ENCODE measurements around the gene RNF112. TPM values are rescaled to one million over a fixed set of nuclear protein-coding genes. Genes with fewer than 3 reads are reported as not detected.
"Not testable (repeated sequence)": the region's sequence is repeated elsewhere in the genome, so short reads cannot be mapped to it uniquely, and the experiment has no call there.

RNF112 gene
- total and polyA plus RNA-seq, 2 of the 13 experiments (the other 11 are each of a cell fraction or from before 2014, with no cell fraction given) = 0.05 TPM; not detected in 1

DNA sequence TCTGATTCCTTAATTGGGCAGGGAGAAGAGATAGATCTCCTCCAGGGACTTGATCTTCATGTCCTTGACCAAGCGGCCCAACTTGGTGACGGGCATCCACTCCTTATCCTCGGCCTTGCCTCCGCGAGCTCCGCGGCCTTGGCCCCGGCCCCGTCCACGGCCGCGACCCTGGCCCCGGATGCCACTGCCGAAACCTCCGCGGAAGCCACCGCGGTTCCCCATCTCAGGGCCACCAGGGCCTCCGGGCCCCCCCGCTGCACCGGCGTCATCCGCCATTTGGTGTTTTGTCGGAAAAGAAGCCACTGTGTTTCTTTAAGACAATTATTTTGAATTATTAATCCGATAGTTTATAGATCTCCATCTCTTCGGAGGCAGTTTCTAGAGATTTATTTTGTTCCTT lies 35.5 kb downstream of the RNF112 start:
- not testable (repeated sequence) for H3K79me2 ChIP-seq (ENCODE audit: insufficient read depth, low read length); ATAC-seq; BruUV-seq (replicated peaks); H3K27ac ChIP-seq (ENCODE audit: extremely low read length, insufficient read depth, low read length); H3K36me3 ChIP-seq (replicated peaks in 1 of 2; ENCODE audit: control insufficient read depth in 1 of 2, insufficient read depth in 2 of 2, low read length in 2 of 2); H3K4me3 ChIP-seq (replicated peaks in 1 of 3; ENCODE audit: insufficient read depth in 1 of 3, low read depth in 2 of 3, low read length in 3 of 3); H4K20me1 ChIP-seq (ENCODE audit: insufficient read depth, low read length); H3K27me3 ChIP-seq (ENCODE audit: control insufficient read depth in 1 of 2, insufficient read depth in 2 of 2, low read length in 2 of 2); H2AFZ ChIP-seq (ENCODE audit: low read length); FAIRE-seq; DNase-seq (ENCODE audit: low spot score); H3K9ac ChIP-seq (ENCODE audit: insufficient read depth, low read depth, low read length)
- peaks cover 23% of the 10 kb centered on the region for H3K4me1 ChIP-seq (ENCODE audit: insufficient read depth, low read length)
- H3K9me3 ChIP-seq (ENCODE audit: low read length) = peaks cover 20% of the 10 kb centered on the region
- WGBS (ENCODE audit: low lambda C conversion rate) = 75% methylated on average over 21 of the region's 26 CpGs
- CTCF ChIA-PET (ENCODE audit: low intra/inter-chr PET ratio, low total read pairs) = interaction anchor here (0.8 to 2.9 kb wide), 4 partner anchors 49 to 129 kb away, joined by 3 to 57 read pairs (median 6); partner anchors contain the start of gene B9D1
- intact Hi-C loops (cut with micrococcal nuclease; ENCODE audit: unreplicated experiment) (loop anchor here (5.0 kb wide), 1 partner anchor 129 kb away; no protein-coding TSS in a partner anchor), in situ Hi-C loops (cut with HindIII; ENCODE audit: extremely low pct_ligation_motif_present, low pct_unique_long_range_greater_than_20kb) (loop anchor here (5.0 kb wide), 1 partner anchor 84 kb away; the partner anchor contains the start of gene B9D1)
- H3K4me2 ChIP-seq (ENCODE audit: low read depth, low read length) = peak overlapping the region; percentile 45
- POLR2A ChIA-PET = interaction anchor here (1.0 kb wide), 2 partner anchors 69 to 84 kb away, joined by 5 to 10 read pairs; partner anchors contain the start of genes B9D1 and MAPK7
- TF ChIP-seq, protein P1, sequence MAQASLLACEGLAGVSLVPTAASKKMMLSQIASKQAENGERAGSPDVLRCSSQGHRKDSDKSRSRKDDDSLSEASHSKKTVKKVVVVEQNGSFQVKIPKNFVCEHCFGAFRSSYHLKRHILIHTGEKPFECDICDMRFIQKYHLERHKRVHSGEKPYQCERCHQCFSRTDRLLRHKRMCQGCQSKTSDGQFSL (CRISPR knock-in tag; IDR thresholded peaks at IDR 0.05) = peak; percentile 80; the same call in 1 of the 2 replicates
- TF ChIP-seq, protein P2, sequence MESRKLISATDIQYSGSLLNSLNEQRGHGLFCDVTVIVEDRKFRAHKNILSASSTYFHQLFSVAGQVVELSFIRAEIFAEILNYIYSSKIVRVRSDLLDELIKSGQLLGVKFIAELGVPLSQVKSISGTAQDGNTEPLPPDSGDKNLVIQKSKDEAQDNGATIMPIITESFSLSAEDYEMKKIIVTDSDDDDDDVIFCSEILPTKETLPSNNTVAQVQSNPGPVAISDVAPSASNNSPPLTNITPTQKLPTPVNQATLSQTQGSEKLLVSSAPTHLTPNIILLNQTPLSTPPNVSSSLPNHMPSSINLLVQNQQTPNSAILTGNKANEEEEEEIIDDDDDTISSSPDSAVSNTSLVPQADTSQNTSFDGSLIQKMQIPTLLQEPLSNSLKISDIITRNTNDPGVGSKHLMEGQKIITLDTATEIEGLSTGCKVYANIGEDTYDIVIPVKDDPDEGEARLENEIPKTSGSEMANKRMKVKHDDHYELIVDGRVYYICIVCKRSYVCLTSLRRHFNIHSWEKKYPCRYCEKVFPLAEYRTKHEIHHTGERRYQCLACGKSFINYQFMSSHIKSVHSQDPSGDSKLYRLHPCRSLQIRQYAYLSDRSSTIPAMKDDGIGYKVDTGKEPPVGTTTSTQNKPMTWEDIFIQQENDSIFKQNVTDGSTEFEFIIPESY (CRISPR knock-in tag; IDR thresholded peaks at IDR 0.05) = 0 out of 2 replicates have a peak, but pooled peaks have one; percentile 7

DNA sequence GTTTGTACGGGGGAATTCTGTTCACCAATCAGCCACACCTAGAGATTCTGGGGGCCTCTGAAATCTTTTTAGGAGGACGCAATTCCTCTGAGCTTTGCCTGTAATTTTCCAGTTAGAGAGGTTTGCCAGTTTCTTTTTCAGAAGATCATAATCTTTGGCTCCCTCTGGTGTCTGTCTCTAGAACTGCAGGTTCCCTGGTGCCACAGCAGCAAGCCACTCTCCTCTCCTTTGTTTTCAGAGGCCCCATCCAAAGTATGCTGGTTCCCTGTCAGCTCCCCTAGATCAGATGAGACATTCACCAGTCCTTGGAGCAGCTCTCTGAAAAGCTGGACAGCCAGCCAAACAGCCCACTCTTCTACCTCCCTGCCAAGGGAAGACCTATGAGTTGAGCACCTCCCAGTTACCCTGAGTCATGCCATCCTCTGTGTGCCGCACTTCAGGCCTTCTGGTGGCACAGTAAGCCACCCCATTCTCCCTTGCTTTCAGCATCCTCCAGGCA lies 36.1 kb downstream of the RNF112 start:
- DNase-seq (ENCODE audit: low spot score) (peak; percentile 66), ATAC-seq (peak; percentile 72), FAIRE-seq (peak; percentile 82)
- POLR2A ChIA-PET = interaction anchor here (1.0 kb wide), 2 partner anchors 69 to 85 kb away, joined by 5 to 10 read pairs; partner anchors contain the start of genes B9D1 and MAPK7
- Histone ChIP-seq H2AFZ (ENCODE audit: low read length) (no peak overlapping the region), H3K9ac (ENCODE audit: insufficient read depth, low read depth, low read length) (no peak overlapping the region), H3K4me1 (ENCODE audit: insufficient read depth, low read length) (peaks cover 23% of the 10 kb centered on the region), H3K4me3 (replicated peaks in 1 of 3; ENCODE audit: insufficient read depth in 1 of 3, low read depth in 2 of 3, low read length in 3 of 3) (no peak overlapping the region), H4K20me1 (ENCODE audit: insufficient read depth, low read length) (no peaks in the 10 kb centered on the region), H3K36me3 (replicated peaks in 1 of 2; ENCODE audit: control insufficient read depth in 1 of 2, insufficient read depth in 2 of 2, low read length in 2 of 2) (no peaks in the 10 kb centered on the region), H3K9me3 (ENCODE audit: low read length) (peaks cover 20% of the 10 kb centered on the region), H3K27me3 (ENCODE audit: control insufficient read depth in 1 of 2, insufficient read depth in 2 of 2, low read length in 2 of 2) (peaks cover 0 to 1% of the 10 kb centered on the region in 2 experiments; a peak in 3 of 5 replicates), H3K4me2 (ENCODE audit: low read depth, low read length) (peak overlapping the region; percentile 45), H3K79me2 (ENCODE audit: insufficient read depth, low read length) (no peaks in the 10 kb centered on the region), H3K27ac (ENCODE audit: extremely low read length, insufficient read depth, low read length) (no peak overlapping the region)
- no TSS peak for BruUV-seq (replicated peaks)
- in situ Hi-C loops (cut with HindIII; ENCODE audit: extremely low pct_ligation_motif_present, low pct_unique_long_range_greater_than_20kb) (loop anchor here (5.0 kb wide), 1 partner anchor 85 kb away; the partner anchor contains the start of gene B9D1), intact Hi-C loops (cut with micrococcal nuclease; ENCODE audit: unreplicated experiment) (loop anchor here (1.0 to 5.0 kb wide), 3 partner anchors 50 to 130 kb away; no protein-coding TSS in a partner anchor)
- 7% methylated on average over 3 of the region's 3 CpGs for WGBS (ENCODE audit: low lambda C conversion rate)
- CTCF ChIA-PET (ENCODE audit: low intra/inter-chr PET ratio, low total read pairs) = interaction anchor here (0.8 to 2.9 kb wide), 4 partner anchors 50 to 129 kb away, joined by 3 to 57 read pairs (median 6); partner anchors contain the start of gene B9D1
- TF ChIP-seq ZNF124 (CRISPR knock-in tag; IDR thresholded peaks at IDR 0.05) (0 out of 2 replicates have a peak, but pooled peaks have one; percentile 43), NFIC (IDR thresholded peaks at IDR 0.05; ENCODE audit: low read length) (0 out of 2 replicates have a peak, but pooled peaks have one; percentile 24), GATAD2A (CRISPR knock-in tag; IDR thresholded peaks at IDR 0.05) (0 out of 2 replicates have a peak, but pooled peaks have one; percentile 16), ZNF614 (CRISPR knock-in tag; IDR thresholded peaks at IDR 0.05; ENCODE audit: borderline replicate concordance) (no peak), MED8 (CRISPR knock-in tag; IDR thresholded peaks at IDR 0.05; ENCODE audit: insufficient replicate concordance) (no peak), STAG1 (CRISPR knock-in tag; IDR thresholded peaks at IDR 0.05) (peak; percentile 93), ZNF569 (CRISPR knock-in tag; IDR thresholded peaks at IDR 0.05; ENCODE audit: borderline replicate concordance) (no peak), EP300 (IDR thresholded peaks at IDR 0.05; ENCODE audit: low read depth in 2 of 2, low read length in 2 of 2) (peak in 1 of 2 experiments; percentile 40; a peak in 1 of 4 replicates), EP300 (CRISPR knock-in tag; IDR thresholded peaks at IDR 0.05; ENCODE audit: borderline replicate concordance) (no peak)
- TF ChIP-seq, protein P3, sequence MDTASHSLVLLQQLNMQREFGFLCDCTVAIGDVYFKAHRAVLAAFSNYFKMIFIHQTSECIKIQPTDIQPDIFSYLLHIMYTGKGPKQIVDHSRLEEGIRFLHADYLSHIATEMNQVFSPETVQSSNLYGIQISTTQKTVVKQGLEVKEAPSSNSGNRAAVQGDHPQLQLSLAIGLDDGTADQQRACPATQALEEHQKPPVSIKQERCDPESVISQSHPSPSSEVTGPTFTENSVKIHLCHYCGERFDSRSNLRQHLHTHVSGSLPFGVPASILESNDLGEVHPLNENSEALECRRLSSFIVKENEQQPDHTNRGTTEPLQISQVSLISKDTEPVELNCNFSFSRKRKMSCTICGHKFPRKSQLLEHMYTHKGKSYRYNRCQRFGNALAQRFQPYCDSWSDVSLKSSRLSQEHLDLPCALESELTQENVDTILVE (CRISPR knock-in tag; IDR thresholded peaks at IDR 0.05) = peak; percentile 33; the same call in 1 of the 2 replicates
- TF ChIP-seq, protein P4, sequence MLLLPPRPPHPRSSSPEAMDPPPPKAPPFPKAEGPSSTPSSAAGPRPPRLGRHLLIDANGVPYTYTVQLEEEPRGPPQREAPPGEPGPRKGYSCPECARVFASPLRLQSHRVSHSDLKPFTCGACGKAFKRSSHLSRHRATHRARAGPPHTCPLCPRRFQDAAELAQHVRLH (CRISPR knock-in tag; IDR thresholded peaks at IDR 0.05; ENCODE audit: borderline replicate concordance, low read depth) = 0 out of 2 replicates have a peak, but pooled peaks have one; percentile 27

Data from HepG2 (cell line).